ENCODE measurements around the gene GRID1.
A peak's percentile ranks its signal among the peaks of the same experiment; 100 is the strongest.
"Not testable (repeated sequence)": the region's sequence is repeated elsewhere in the genome, so short reads cannot be mapped to it uniquely, and the experiment has no call there.

Gene GRID1

GRCh38 chr10:86107611-86108310, 258.8 kb downstream of the GRID1 start:
- not testable (repeated sequence) for DNase-seq (ENCODE audit: low spot score)

GRCh38 chr10:86107131-86107530, 259.5 kb downstream of the GRID1 start:
- DNase-seq (ENCODE audit: low spot score) = no peak

GRCh38 chr10:86106616-86107015, 260.0 kb downstream of the GRID1 start:
- no peak for DNase-seq (ENCODE audit: low spot score)

GRCh38 chr10:86105640-86106039, 261.0 kb downstream of the GRID1 start:
- DNase-seq (ENCODE audit: low spot score) = no peak

GRCh38 chr10:86105181-86105580, 261.4 kb downstream of the GRID1 start:
- DNase-seq (ENCODE audit: low spot score) = no peak

GRCh38 chr10:86104611-86105145, 261.9 kb downstream of the GRID1 start:
- no peak for DNase-seq (ENCODE audit: low spot score)

GRCh38 chr10:86104156-86104555, 262.4 kb downstream of the GRID1 start:
- DNase-seq (ENCODE audit: low spot score) = no peak

- DNase-seq (ENCODE audit: low spot score) = peak; percentile 10
Observed at GRCh38 chr10:86103391-86104101, 263.0 kb downstream of the GRID1 start.

GRCh38 chr10:86102451-86102850, 264.1 kb downstream of the GRID1 start:
- no peak for DNase-seq (ENCODE audit: low spot score)

- no peak for DNase-seq (ENCODE audit: low spot score)
Observed at GRCh38 chr10:86102031-86102430, 264.6 kb downstream of the GRID1 start.

GRCh38 chr10:86100581-86101061, 266.0 kb downstream of the GRID1 start:
- DNase-seq (ENCODE audit: low spot score) = peak; percentile 58

GRCh38 chr10:86099542-86100334, 266.9 kb downstream of the GRID1 start:
- DNase-seq (ENCODE audit: low spot score) = no peak

GRCh38 chr10:86098187-86098881, 268.3 kb downstream of the GRID1 start:
- no peak for DNase-seq (ENCODE audit: low spot score)

GRCh38 chr10:86095061-86095460, 271.5 kb downstream of the GRID1 start:
- not testable (repeated sequence) for DNase-seq (ENCODE audit: low spot score)

GRCh38 chr10:86092311-86092710, 274.3 kb downstream of the GRID1 start:
- DNase-seq (ENCODE audit: low spot score) = not testable (repeated sequence)

- no peak for DNase-seq (ENCODE audit: low spot score)
Observed at GRCh38 chr10:86091216-86091615, 275.4 kb downstream of the GRID1 start.

GRCh38 chr10:86090807-86091206, 275.8 kb downstream of the GRID1 start:
- no peak for DNase-seq (ENCODE audit: low spot score)

- no peak for DNase-seq (ENCODE audit: low spot score)
Observed at GRCh38 chr10:86087716-86088115, 278.9 kb downstream of the GRID1 start.

- no peak for DNase-seq (ENCODE audit: low spot score)
Observed at GRCh38 chr10:86086418-86086817, 280.2 kb downstream of the GRID1 start.

GRCh38 chr10:86085686-86086085, 280.9 kb downstream of the GRID1 start:
- DNase-seq (ENCODE audit: low spot score) = no peak

- DNase-seq (ENCODE audit: low spot score) = no peak
Observed at GRCh38 chr10:86085136-86085535, 281.5 kb downstream of the GRID1 start.

GRCh38 chr10:86084585-86084984, 282.0 kb downstream of the GRID1 start:
- DNase-seq (ENCODE audit: low spot score) = no peak

Measured in HuH-7 (cell line).